K562 (cell line): ENCODE results near the gene ARHGAP24. TPM values are rescaled to one million over a fixed set of nuclear protein-coding genes. Genes with fewer than 3 reads are reported as not detected.

Experiments used
- ATAC-seq: fragments of 200-7000 bp; cut with Tn5 transposase; 3 replicates; pipeline ENCODE4 v1.9.1; 2020; ENCODE audit warnings: moderate library complexity
- BruUV-seq: library from RNA; stranded (reverse); fragments of 400-500 nt; replicated peaks from 2 replicates; lab custom pipeline; 2021; lab: Mats Ljungman, UMichigan
- CTCF ChIA-PET: fragments of 300-600 bp; formaldehyde crosslinking; extraction: SDS; loops from one replicate; lab custom pipeline; 2021; ENCODE audit warnings: low intra/inter-chr PET ratio; lab: Yijun Ruan, JAX
- POLR2A ChIA-PET: fragments of 300-600, 350-650 bp; sonication (Branson Sonifier 250); formaldehyde crosslinking; extraction: SDS; loops from one replicate; lab custom pipeline; 2021; ENCODE audit warnings: antibody characterized with exemption, inconsistent platforms; lab: Yijun Ruan, JAX
- DNase-seq, 4 experiments: peaks; one replicate each; pipeline versions ENCODE4 v3.0.0 to v3.0.0-alpha.2; 2011 to 2018; ENCODE audit warnings: low spot score in 3 of 4, mixed read lengths in 3 of 4; ENCODE audit errors: extremely low read depth in 1 of 4
- FAIRE-seq: peaks from 2 replicates; lab custom pipeline; 2011; peaks lifted over from hg19 to GRCh38; lab: Jason Lieb, UNC
- H2AFZ ChIP-seq: 2 replicates; pipeline ENCODE4 v1.6.0; 2011; ENCODE audit warnings: low read depth, low read length, control low read depth, inconsistent platforms
- H3K27ac ChIP-seq: fragments of 200-600 bp; 3 replicates; pipeline ENCODE4 v1.8.0; 2011; ENCODE audit warnings: low read depth, mild to moderate bottlenecking, control low read depth, inconsistent platforms, low read length, moderate library complexity, mixed read lengths; ENCODE audit errors: extremely low read depth
- H3K27me3 ChIP-seq, 2 experiments: fragments of 300-600 bp in 1 of 2; 2 replicates in 1 of 2; 3 replicates in 1 of 2; pipeline versions ENCODE4 v1.6.0 to v1.8.0; 2011; ENCODE audit warnings: inconsistent platforms in 2 of 2, low read length in 2 of 2, mild to moderate bottlenecking in 1 of 2, mixed read lengths in 1 of 2, moderate library complexity in 1 of 2; ENCODE audit not compliant: control insufficient read depth in 2 of 2, insufficient read depth in 2 of 2
- H3K36me3 ChIP-seq: fragments of 300-600 bp; 3 replicates; pipeline ENCODE4 v1.8.0; 2011; ENCODE audit warnings: mild to moderate bottlenecking, low read length, inconsistent platforms; ENCODE audit not compliant: control insufficient read depth, insufficient read depth
- H3K4me1 ChIP-seq, 2 experiments: fragments of 200-600 bp in 1 of 2; replicated peaks in 1 of 2; 2 replicates in 1 of 2; 3 replicates in 1 of 2; pipeline versions ENCODE4 v1.5.1 to v1.8.0; 2011; ENCODE audit warnings: inconsistent platforms in 2 of 2, low read length in 2 of 2, mild to moderate bottlenecking in 1 of 2, mixed read lengths in 1 of 2, moderate library complexity in 1 of 2; ENCODE audit not compliant: control insufficient read depth in 2 of 2, insufficient read depth in 2 of 2
- H3K4me2 ChIP-seq: 2 replicates; pipeline ENCODE4 v1.6.1; 2011; ENCODE audit warnings: low read length, control low read depth, inconsistent platforms, mixed read lengths; ENCODE audit not compliant: insufficient read depth
- H3K4me3 ChIP-seq: fragments of 200-600 bp; sonication (generic), shearing (Covaris generic); 2 replicates; pipeline ENCODE4 v1.5.1; 2016; ENCODE audit warnings: control low read depth, inconsistent platforms
- H3K79me2 ChIP-seq: fragments of 200-600 bp; 3 replicates; pipeline ENCODE4 v1.8.0; 2011; ENCODE audit warnings: low read length, inconsistent platforms; ENCODE audit not compliant: control insufficient read depth, insufficient read depth
- H3K9ac ChIP-seq, 2 experiments: 2 replicates each; pipeline versions ENCODE4 v1.6.0 to v1.6.1; 2011; ENCODE audit warnings: low read depth in 2 of 2, low read length in 2 of 2, control low read depth in 1 of 2, inconsistent platforms in 1 of 2, mild to moderate bottlenecking in 1 of 2, mixed read lengths in 1 of 2; ENCODE audit not compliant: insufficient read depth in 1 of 2
- H3K9me1 ChIP-seq: one replicate; pipeline ENCODE4 v1.6.0; 2011; ENCODE audit warnings: inconsistent platforms, mild to moderate bottlenecking, low read length, moderate library complexity; ENCODE audit not compliant: control insufficient read depth, insufficient read depth
- H3K9me3 ChIP-seq: replicated peaks from 2 replicates; pipeline ENCODE4 v1.5.1; 2011; ENCODE audit warnings: low read depth, low read length, inconsistent platforms; ENCODE audit not compliant: control insufficient read depth, insufficient read depth
- H4K20me1 ChIP-seq: replicated peaks from 2 replicates; pipeline ENCODE4 v1.6.1; 2011; ENCODE audit warnings: low read length, inconsistent platforms, mixed read lengths; ENCODE audit not compliant: control insufficient read depth, insufficient read depth
- CEBPZ ChIP-seq: fragments of 150-350 bp; IDR thresholded peaks from 2 replicates; pipeline ENCODE4 v1.6.1; 2014; ENCODE audit warnings: low read depth, mild to moderate bottlenecking, low read length, borderline replicate concordance
- FUS ChIP-seq: fragments of 200-400 bp; formaldehyde crosslinking; optimal IDR thresholded peaks from 2 replicates; pipeline ENCODE3; 2017; ENCODE audit warnings: low read depth, low read length
- GATAD2A ChIP-seq: fragments of 450-650 bp; IDR thresholded peaks from 2 replicates; pipeline ENCODE4 v1.6.1; 2017
- HIVEP1 ChIP-seq: fragments of 250-450 bp; sonication (Bioruptor Pico); IDR thresholded peaks from 2 replicates; pipeline ENCODE4 v1.4.0; 2020; ENCODE audit warnings: mild to moderate bottlenecking
- PHF8 ChIP-seq: fragments of 200-600 bp; sonication (generic); IDR thresholded peaks from 2 replicates; pipeline ENCODE4 v1.6.1; 2012; ENCODE audit warnings: mixed run types, mild to moderate bottlenecking, inconsistent platforms, low read length, moderate library complexity, borderline replicate concordance
- ZFP91 ChIP-seq: sonication (generic); formaldehyde crosslinking; IDR thresholded peaks from 2 replicates; pipeline ENCODE4 v1.8.0; 2022; ENCODE audit warnings: mild to moderate bottlenecking, missing genetic modification reagents
- ZNF146 ChIP-seq: IDR thresholded peaks from one replicate; pipeline ENCODE4 v1.6.1; 2018; ENCODE audit warnings: missing compliant biosample characterization; ENCODE audit not compliant: unreplicated experiment
- WGBS: fragments of 100-300 bp; shearing (Covaris generic); methylation state at CpG from one replicate; pipeline ENCODE4 v1.1.6; 2016; ENCODE audit warnings: low coverage, mixed read lengths; ENCODE audit not compliant: insufficient coverage; ENCODE audit errors: missing lambda C conversion rate; 5-methylcytosine and 5-hydroxymethylcytosine counted together
- in situ Hi-C: fragments of 300-500 bp; cut with MboI; formaldehyde crosslinking; loops from 4 replicates; pipeline ENCODE4 v1.15.0; 2018; ENCODE audit warnings: inconsistent platforms, mixed read lengths
- intact Hi-C: fragments of 100-400 bp; cut with micrococcal nuclease; formaldehyde crosslinking; loops from 2 replicates; pipeline ENCODE4 v1.14.2; 2022
- polyA plus RNA-seq, 8 experiments: library from polyadenylated mRNA; depleted of rRNA in 4 of 8; stranded (reverse) in 5 of 8; unstranded in 3 of 8; fragments of >200 nt; fragmentation: Nextera tagmentation in 2 of 8; fragmentation: Illumina TruSeq in 1 of 8; extraction: Ambion mirVana in 2 of 8; extraction: Trizol in 1 of 8; gene quantifications; 2 replicates each; pipeline versions ENCODE4 v1.2.1 to v1.2.3, GENCODE V29; 2011 to 2014; ENCODE audit warnings: inconsistent platforms in 1 of 8, missing spikeins in 1 of 8
- total RNA-seq, 7 experiments: library from RNA; depleted of rRNA in 6 of 7; stranded (reverse); fragments of >200 nt in 6 of 7; fragmentation: Illumina TruSeq in 2 of 7; extraction: Trizol in 2 of 7; gene quantifications; 2 replicates each; pipeline versions ENCODE4 v1.2.1 to v1.2.3, GENCODE V29; 2011 to 2021; ENCODE audit warnings: low replicate concordance in 1 of 7

The ARHGAP24 gene
- total and polyA plus RNA-seq, 9 of the 15 experiments (the other 6 are each of a cell fraction or from before 2014, with no cell fraction given) = 8.0 to 22.6 (median 14.0) TPM

GRCh38 chr4:85717847-85718246 lies 242.9 kb downstream of the ARHGAP24 start:
- Histone ChIP-seq H3K27ac (no peak overlapping the region), H3K27me3 (no peaks in the 10 kb centered on the region), H3K4me1 (no peaks in the 10 kb centered on the region), H2AFZ (no peak overlapping the region), H3K36me3 (peaks cover 6% of the 10 kb centered on the region; the same call in 1 of the 3 replicates), H3K9ac (no peak overlapping the region), H3K4me2 (no peak overlapping the region), H3K79me2 (no peaks in the 10 kb centered on the region; the same call in 2 of the 3 replicates), H3K9me1 (no peaks in the 10 kb centered on the region), H3K4me3 (no peak overlapping the region), H4K20me1 (no peaks in the 10 kb centered on the region), H3K9me3 (no peaks in the 10 kb centered on the region)
- intact Hi-C loops = no loop called here
- ATAC-seq (no peak), DNase-seq (no peak), FAIRE-seq (no peak)
- in situ Hi-C loops = no loop called here
- ChIA-PET POLR2A (interaction anchor here (0.6 kb wide), 1 partner anchor 209 kb away, joined by 3 read pairs; no protein-coding TSS in a partner anchor), CTCF (no interaction called here)
- no TSS peak for BruUV-seq
- TF ChIP-seq ZNF146 (CRISPR knock-in tag) = no peak
- TF ChIP-seq ZFP91 (CRISPR knock-in tag) = no peak
- TF ChIP-seq HIVEP1 (CRISPR knock-in tag) = no peak
- TF ChIP-seq FUS = no peak
- TF ChIP-seq CEBPZ = no peak
- no peak for TF ChIP-seq GATAD2A
- TF ChIP-seq PHF8 = no peak
- 31% methylated on average over 2 of the region's 2 CpGs for WGBS
